GM18519 (cell line): Measurements from ENCODE around the gene DALRD3.

Experiments used
- ATAC-seq: cut with Tn5 transposase; IDR thresholded peaks from one replicate; pipeline ENCODE4 v1.9.1; 2021; ENCODE audit warnings: mild to moderate bottlenecking, moderate library complexity; ENCODE audit not compliant: unreplicated experiment, low FRiP score

Gene DALRD3, protein sequence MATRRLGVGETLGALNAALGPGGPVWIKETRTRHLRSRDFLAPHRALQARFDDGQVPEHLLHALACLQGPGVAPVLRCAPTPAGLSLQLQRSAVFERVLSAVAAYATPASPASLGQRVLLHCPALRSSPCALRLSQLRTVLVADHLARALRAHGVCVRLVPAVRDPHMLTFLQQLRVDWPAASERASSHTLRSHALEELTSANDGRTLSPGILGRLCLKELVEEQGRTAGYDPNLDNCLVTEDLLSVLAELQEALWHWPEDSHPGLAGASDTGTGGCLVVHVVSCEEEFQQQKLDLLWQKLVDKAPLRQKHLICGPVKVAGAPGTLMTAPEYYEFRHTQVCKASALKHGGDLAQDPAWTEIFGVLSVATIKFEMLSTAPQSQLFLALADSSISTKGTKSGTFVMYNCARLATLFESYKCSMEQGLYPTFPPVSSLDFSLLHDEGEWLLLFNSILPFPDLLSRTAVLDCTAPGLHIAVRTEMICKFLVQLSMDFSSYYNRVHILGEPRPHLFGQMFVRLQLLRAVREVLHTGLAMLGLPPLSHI

DNA sequence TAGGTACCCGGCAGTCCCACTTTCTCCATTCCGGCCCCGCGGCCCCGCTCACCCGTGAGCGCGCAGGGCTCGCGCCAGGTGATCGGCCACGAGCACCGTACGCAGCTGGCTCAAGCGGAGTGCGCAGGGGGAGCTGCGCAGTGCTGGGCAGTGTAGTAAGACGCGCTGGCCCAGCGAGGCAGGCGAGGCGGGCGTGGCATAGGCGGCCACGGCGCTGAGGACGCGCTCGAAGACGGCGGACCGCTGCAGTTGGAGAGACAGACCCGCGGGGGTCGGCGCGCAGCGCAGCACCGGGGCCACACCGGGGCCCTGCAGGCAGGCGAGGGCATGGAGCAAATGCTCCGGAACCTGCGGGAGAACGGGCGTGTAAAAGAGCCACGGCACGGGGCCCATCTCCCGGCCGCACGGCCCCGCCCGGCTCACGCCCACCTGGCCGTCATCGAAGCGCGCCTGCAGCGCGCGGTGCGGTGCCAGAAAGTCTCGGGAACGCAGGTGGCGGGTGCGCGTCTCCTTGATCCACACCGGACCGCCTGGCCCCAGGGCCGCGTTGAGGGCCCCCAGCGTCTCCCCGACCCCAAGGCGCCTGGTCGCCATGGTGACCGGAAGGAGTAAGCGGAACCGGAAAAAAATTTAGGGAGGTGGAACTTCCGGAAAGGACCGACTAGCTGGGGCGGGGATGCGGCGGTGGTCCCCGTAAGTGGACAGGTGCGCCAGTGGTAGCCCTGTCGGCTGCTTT lies at the start of gene DALRD3:
DALRD3 (minus strand) TSS at position 610 of the 736 bp plus-strand sequence; CDS start at position 594, 16 bp downstream.
- no peak for ATAC-seq

DNA sequence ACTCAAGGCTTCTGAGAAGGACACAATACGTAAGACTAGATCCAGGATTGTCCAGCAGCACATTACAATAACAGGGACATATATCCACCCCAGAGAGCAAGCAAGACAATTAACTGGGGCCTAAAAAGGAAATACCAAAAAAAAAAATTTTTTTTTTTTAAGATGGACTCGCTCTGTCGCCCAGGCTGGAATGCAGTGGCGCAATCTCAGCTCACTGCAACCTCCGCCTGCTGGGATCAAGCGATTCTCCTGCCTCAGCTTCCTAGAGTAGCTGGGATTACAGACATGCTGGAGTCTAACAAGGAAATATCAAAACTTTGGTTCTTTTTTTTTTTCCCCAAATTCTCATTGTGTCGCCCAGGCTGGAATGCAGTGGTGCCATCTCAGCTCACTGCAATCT lies 39.6 kb upstream of the DALRD3 start:
- no peak for ATAC-seq

DNA sequence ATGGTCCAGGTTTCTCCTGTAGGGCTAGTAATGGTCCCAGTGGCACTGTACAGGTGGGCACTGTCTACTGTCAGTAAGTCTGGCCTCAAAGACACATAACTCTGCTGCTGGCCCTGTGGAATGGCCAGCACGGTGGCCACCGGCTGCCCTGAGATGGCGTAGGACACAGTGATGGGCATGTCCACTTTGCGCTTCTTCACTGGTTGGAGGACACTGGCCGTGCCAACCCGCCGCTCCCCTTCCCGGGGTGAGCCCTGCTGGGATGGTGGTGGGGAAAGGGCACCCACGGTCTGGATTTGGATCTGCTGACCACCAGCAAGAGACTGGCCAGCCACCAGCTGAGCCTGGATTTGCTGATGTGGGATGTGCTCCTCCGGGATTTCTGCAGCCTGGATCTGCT lies 38.9 kb upstream of the DALRD3 start:
- no peak for ATAC-seq

DNA sequence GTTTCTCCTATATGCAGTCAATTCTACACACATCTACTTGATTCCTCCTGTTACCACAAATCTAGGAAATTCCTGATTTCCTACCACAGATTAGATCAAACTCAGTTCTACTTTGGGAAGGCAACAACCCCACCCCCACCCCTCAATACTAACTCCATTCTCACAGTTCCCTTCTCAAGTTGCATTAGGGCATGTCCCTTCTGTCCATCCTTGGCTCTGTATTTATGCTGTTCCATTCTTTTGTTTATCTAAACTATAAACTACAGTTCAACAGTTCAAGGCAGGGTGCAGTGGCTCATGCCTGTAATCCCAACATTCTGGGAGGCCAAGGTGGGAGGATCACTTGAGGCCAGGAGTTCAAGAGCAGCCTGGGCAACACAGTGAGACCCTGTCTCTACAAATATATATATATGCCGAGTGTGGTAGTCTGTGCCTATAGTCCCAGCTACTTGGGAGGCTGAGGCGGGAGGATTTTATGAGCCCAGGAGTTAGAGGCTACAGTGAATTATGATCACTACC lies 36.0 kb upstream of the DALRD3 start:
- ATAC-seq, result no peak

GRCh38 chr3:49053543-49053942 lies 35.2 kb upstream of the DALRD3 start:
- no peak for ATAC-seq

- no peak for ATAC-seq
Measured at GRCh38 chr3:49035281-49035680, 16.9 kb upstream of the DALRD3 start.

DNA sequence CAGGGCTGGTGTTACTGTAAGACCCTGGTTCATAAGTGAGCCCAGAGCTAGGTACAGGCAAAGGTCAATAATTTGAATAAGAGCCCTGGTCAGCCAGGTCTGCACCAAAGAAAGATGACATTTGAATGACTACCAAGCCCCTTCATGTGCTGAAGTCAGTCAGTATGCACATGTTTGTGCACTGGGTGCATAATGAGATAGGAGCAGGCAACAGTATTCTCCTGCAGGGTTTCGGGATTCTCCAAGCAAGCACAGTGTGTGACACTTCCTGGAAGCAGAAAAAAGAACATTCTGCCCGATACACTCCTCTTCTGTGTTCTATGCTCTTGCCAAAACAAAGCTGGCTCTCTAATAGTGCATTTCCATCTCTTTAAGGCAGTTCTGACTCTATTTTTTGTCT lies 16.3 kb upstream of the DALRD3 start:
- ATAC-seq, result no peak

DNA sequence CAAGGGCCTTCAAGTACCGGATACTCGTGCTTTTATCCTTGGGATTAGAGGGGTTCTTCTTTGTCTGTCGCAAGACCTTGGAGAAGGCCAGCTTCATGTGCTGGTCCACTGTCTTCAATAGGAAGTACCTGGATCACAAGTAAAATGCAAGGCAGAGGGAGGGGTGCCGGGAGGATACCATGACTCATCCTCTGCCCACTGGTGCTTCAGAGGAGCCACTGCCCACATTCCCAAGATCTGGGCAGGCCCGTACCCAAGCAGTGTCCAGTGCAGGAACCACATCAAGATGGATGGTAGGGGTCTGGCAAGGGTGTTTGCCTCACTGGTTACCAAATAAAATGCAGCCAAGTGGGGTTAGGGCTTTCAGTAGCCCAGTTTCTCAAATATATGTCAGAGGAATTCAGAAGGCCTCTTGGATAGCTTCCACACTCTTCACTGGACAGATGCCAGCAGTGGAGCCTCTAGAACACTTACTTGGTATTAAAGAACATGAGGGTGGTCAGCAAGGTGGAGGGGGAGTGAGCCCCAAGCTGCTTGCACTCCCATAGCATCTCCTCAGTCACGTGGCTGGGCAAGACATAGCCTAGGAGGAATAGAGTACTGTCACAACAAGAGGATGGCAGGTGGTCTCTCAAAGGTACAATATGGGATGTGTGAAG lies 14.4 kb upstream of the DALRD3 start:
- no peak for ATAC-seq

DNA sequence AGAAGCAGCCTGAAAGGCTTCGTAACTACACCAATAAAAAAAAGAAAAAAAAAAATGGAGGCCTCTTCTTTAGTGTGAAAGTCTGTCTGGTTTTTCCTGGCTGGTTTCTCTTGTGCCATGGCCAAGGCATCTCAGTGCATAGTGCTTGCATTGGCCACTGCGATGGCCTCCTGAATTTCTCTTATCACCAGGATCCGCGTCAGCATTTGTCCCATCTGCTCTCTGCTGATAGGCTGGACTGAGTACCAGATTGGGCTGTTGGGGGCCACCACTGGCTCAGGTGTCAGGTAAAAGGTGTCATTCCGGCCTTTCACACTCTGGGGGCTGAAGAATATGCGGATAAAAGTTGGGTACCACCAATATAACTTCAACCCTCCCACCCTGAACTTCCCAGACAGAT lies 11.9 kb upstream of the DALRD3 start:
- no peak for ATAC-seq

GRCh38 chr3:49029563-49029884 lies 11.1 kb upstream of the DALRD3 start:
- no peak for ATAC-seq

DNA sequence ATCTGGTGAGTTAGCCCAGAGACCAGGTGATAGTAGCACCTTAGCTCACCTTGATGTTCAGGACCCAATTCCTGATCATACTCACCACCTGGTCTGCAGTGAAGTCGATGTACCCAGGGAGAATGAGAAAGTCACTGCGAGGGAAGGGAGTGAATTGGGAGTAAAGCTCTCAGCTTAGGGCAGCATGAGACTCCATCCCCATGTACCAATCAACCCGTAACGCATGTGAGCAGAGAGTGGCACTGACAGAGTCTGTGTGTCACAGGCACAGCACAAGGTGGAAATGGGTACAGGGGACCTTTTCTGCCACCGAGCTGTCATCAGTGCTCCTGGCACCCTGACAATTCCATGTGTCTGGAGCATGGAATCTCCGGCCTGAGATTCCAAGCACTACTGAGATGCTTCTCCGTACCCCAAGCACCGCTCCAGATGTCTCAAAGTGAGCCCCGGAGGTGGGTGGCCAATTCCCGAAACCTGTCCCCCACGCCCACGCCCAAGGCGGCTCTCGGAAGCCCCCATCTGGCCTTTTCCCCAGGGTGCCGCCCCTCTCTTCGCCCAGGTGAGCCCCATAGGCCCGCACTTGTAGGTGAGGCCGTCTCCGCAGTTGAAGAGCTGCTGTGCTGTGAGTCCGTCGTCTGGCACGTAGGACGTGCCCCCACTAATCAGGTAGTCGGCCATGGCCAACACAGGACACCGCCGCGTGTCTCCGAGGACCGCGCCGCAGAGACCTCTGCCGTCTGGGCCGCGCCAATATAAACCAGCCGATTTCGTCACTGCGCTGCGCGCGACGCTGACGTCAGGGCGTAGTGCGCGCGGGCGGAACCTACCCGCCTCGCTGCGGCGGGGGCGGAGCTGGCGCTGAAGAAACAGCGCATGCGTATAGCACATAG lies 10.5 kb upstream of the DALRD3 start, which contains the start of gene IMPDH2:
IMPDH2 (minus strand) TSS at position 726 of the 890 bp plus-strand sequence; CDS start at position 678, 48 bp downstream.
- peak; percentile 83 for ATAC-seq

DNA sequence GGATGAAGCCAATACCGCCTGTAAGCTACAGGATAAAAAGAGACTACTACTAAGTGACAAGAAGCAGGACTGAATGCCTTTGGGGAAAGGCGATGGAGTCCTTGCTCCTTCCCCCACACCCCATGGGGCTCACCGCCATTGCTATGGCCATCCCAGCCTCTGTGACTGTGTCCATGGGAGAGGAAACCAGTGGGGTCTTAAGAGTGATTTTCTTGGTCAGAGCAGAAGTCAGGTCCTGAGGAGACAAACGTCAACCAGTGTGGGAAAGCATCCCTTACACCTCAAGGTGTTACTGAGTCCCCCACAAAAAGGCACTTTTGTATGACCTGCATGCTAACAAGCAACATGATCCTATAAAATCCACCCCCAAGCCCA lies 9.9 kb upstream of the DALRD3 start:
- ATAC-seq, result no peak

- ATAC-seq, result no peak
Measured at GRCh38 chr3:49027634-49028033, 9.3 kb upstream of the DALRD3 start.

DNA sequence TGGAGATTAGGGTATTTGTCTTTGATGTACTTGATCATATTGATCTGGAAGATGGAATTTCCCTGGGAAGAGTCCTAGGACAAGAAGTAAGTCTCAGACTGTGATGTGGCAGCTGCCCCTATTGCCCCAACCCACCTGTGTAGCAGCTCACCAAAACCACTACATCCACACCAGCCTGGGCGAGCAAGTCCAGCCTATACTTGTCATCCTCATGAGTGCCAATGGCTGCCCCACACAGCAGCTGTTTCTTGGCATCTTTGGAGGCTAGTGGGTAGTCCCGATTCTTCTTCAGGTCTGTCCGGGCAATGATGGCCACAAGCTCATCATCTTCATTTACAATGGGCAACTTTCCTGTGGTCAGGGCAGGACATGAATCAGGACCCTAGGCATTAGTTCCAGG lies 8.2 kb upstream of the DALRD3 start:
- ATAC-seq, result no peak

GRCh38 chr3:49025793-49026520 lies 7.6 kb upstream of the DALRD3 start:
- no peak for ATAC-seq

DNA sequence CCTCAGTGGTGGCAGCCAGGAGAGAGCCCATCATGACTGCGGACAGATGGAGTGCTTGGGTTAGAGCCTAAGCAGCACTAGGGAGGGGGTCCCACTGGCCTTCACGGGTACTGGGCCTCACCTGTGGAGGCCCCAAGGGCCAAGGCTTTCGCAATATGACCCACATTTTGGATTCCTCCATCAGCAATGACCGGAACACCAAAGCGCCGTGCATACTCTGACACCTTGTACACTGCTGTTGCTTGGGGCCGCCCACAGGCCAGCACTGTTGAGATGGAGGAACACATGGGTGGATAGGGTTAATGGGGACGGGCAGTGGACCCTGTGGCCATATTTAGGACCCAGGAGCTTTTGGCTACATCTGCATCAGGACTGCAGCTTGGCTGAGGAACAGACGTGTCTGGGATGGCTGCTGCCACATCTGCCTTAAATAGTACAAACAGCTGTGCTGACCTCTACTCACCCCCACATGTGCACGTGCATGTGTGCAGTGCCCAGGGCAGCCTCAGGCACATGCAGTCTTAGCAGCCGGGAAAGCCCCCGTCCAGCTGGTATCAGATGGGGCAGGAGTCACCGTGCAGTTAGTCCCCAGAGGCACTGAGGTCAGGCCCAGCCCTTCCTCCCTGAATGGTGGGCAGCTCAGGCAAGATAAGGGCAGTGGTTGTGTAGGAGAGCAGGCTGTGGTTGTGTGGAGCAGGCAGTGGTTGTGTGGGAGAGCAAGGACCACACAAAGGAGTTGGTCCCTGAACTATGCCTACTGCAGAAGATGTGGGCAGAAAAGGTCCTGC lies 6.8 kb upstream of the DALRD3 start:
- no peak for ATAC-seq

DNA sequence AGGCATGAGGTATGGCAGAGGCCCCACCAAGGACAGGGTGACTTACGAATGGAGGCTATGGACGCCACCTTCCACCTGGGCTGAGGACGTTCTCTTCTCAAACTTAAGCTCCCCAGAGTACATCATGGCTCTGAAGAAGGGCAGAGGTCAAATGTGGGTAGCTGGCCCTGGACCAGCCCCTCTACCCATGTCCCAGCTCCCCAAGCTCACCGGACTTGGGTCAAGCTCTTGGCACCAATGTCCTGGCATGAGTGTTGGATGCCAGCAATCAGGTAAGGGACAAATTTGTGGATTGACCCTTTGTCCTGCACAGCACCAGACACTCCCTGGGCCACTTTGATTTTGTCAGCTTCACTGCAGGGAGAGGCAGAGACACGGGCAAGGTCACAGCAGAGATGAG lies 6.1 kb upstream of the DALRD3 start:
- no peak for ATAC-seq

DNA sequence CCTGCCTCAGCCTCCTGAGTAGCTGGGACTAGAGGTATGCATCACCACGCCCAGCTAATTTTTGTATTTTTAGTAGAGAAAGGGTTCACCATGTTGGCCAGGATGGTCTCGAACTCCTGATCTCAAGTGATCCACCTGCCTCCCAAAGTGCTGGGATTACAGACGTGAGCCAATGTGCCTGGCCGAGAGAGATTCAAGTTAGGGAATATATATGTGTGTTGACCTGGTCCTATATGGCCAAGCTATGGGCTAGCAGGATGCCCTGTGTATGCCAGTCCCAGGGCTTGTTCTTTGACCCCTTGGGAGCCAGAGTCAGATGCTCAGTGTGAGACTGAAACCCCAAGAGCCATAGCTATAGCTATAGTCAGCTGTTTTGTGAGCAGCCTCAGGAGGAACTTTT lies 5.4 kb upstream of the DALRD3 start:
- no peak for ATAC-seq
